ENCODE data around the gene ARFGEF2. TPM values are rescaled to one million over a fixed set of nuclear protein-coding genes. Genes with fewer than 3 reads are reported as not detected.
"Not testable (repeated sequence)": the region's sequence is repeated elsewhere in the genome, so short reads cannot be mapped to it uniquely, and the experiment has no call there.

Gene ARFGEF2
- total RNA-seq, 1 donor from 2014 or later, result 30.2 TPM

DNA sequence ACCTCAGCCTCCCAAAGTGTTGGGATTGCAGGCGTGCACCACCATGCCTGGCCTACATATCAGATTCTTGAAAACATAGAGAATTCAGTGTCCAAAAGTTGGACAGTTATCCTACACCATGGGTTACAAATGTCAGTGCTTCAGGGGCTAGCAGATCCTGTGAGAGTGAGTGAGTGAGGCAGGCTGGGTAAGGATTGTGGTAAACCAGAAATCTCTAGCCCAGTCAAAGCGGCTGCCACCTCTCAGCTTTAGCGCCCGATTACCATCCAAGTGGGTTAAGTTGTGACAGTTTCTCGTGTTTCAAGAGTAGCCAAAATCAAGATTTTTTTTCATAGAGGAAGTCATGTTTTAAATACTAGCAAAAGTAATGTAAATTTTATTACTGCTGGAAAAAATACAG, 102.7 kb downstream of the ARFGEF2 start:
- TF ChIP-seq, protein P1, sequence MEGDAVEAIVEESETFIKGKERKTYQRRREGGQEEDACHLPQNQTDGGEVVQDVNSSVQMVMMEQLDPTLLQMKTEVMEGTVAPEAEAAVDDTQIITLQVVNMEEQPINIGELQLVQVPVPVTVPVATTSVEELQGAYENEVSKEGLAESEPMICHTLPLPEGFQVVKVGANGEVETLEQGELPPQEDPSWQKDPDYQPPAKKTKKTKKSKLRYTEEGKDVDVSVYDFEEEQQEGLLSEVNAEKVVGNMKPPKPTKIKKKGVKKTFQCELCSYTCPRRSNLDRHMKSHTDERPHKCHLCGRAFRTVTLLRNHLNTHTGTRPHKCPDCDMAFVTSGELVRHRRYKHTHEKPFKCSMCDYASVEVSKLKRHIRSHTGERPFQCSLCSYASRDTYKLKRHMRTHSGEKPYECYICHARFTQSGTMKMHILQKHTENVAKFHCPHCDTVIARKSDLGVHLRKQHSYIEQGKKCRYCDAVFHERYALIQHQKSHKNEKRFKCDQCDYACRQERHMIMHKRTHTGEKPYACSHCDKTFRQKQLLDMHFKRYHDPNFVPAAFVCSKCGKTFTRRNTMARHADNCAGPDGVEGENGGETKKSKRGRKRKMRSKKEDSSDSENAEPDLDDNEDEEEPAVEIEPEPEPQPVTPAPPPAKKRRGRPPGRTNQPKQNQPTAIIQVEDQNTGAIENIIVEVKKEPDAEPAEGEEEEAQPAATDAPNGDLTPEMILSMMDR (IDR thresholded peaks at IDR 0.05; ENCODE audit: partially characterized antibody, unreplicated experiment), result no peak

DNA sequence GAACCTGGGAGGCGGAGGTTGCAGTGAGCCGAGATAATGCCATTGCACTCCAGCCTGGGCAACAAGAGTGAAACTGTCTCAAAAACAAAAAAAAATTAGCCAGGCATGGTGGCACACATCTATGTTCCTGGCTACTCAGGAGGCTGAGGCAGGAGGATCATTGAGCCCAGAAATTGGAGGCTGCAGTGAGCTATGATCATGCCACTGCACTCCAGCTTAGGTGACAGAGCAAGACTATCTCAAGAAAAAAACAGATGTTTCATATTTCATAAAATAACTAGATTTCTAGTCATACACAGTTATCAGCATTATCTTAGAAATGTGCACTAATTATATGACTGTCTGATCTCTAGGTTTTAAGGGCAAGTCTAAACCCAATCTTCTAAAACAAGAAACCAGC, 106.7 kb downstream of the ARFGEF2 start:
- H3K9me3 Mint-ChIP-seq (ENCODE audit: unreplicated experiment); H3K4me3 Mint-ChIP-seq (ENCODE audit: unreplicated experiment); DNase-seq; H3K36me3 Mint-ChIP-seq (ENCODE audit: unreplicated experiment); H3K4me1 Mint-ChIP-seq (ENCODE audit: low read depth, unreplicated experiment); H3K27ac Mint-ChIP-seq (ENCODE audit: unreplicated experiment); H3K27me3 Mint-ChIP-seq (ENCODE audit: unreplicated experiment): not testable (repeated sequence)

More for the DNA sequence above, 102.7 kb downstream of the ARFGEF2 start:
- Mint-ChIP-seq H3K4me1 (ENCODE audit: low read depth, unreplicated experiment) (no peaks in the 10 kb centered on the region), H3K27me3 (ENCODE audit: unreplicated experiment) (no peaks in the 10 kb centered on the region), H3K36me3 (ENCODE audit: unreplicated experiment) (no peaks in the 10 kb centered on the region), H3K4me3 (ENCODE audit: unreplicated experiment) (no peak overlapping the region), H3K27ac (ENCODE audit: unreplicated experiment) (no peak overlapping the region), H3K9me3 (ENCODE audit: unreplicated experiment) (peaks cover 2% of the 10 kb centered on the region)
- DNase-seq, result no peak

DNA sequence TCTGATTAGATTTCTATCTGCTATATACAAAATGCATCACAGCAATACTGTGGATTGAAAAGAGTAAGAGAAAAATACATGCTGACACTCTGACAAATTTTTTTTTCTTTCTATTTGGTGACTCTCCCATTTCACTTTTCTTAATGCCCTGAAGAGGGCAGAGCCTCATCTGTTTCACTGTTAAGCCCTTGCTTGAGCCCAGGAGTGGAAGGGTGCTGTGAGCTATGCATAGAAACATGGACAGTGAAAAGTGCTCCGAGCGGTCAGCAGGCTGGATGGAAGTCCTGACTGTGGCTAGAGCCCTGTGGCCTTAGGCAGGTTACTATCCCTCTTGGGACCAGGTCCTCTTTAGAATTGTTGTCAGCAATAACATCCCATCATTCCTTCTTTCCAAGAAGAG, 107.2 kb downstream of the ARFGEF2 start:
- Mint-ChIP-seq H3K27me3 (ENCODE audit: unreplicated experiment) (no peaks in the 10 kb centered on the region), H3K9me3 (ENCODE audit: unreplicated experiment) (peaks cover 2% of the 10 kb centered on the region), H3K4me3 (ENCODE audit: unreplicated experiment) (no peak overlapping the region), H3K4me1 (ENCODE audit: low read depth, unreplicated experiment) (no peaks in the 10 kb centered on the region), H3K36me3 (ENCODE audit: unreplicated experiment) (no peaks in the 10 kb centered on the region), H3K27ac (ENCODE audit: unreplicated experiment) (no peak overlapping the region)
- no peak for DNase-seq
- TF ChIP-seq, protein P1 (IDR thresholded peaks at IDR 0.05; ENCODE audit: partially characterized antibody, unreplicated experiment), result no peak

DNA sequence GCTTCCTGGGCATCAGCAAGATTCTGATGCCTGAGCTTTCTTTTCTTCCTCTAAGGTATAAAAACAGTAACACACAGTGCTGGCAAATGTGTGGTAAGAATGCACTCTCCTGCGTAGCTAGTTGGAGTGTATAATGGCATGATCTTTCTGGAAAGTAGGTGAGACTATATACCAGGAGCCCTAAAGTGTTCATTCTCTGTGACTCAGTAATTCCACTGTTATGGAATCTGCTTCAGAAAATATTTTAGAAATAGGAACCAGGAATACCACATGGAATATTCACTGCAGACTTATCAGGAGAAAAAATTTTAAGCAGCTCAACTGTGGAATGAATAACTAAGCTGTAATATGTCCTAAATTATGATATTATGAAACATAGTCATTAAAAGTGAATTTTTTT, 107.7 kb downstream of the ARFGEF2 start:
- Mint-ChIP-seq H3K4me1 (ENCODE audit: low read depth, unreplicated experiment) (no peaks in the 10 kb centered on the region), H3K4me3 (ENCODE audit: unreplicated experiment) (no peak overlapping the region), H3K9me3 (ENCODE audit: unreplicated experiment) (peaks cover 2% of the 10 kb centered on the region), H3K27me3 (ENCODE audit: unreplicated experiment) (no peaks in the 10 kb centered on the region), H3K27ac (ENCODE audit: unreplicated experiment) (no peak overlapping the region), H3K36me3 (ENCODE audit: unreplicated experiment) (no peaks in the 10 kb centered on the region)
- DNase-seq, result no peak
- TF ChIP-seq, protein P1 (IDR thresholded peaks at IDR 0.05; ENCODE audit: partially characterized antibody, unreplicated experiment), result no peak

GRCh38 chr20:49030954-49031619, 109.6 kb downstream of the ARFGEF2 start:
- TF ChIP-seq, protein P1 (IDR thresholded peaks at IDR 0.05; ENCODE audit: partially characterized antibody, unreplicated experiment), result no peak
- peaks cover 2% of the 10 kb centered on the region for H3K9me3 Mint-ChIP-seq (ENCODE audit: unreplicated experiment)
- H3K27me3 Mint-ChIP-seq (ENCODE audit: unreplicated experiment), result no peaks in the 10 kb centered on the region
- DNase-seq, result no peak
- H3K4me1 Mint-ChIP-seq (ENCODE audit: low read depth, unreplicated experiment), result no peaks in the 10 kb centered on the region
- no peak overlapping the region for H3K27ac Mint-ChIP-seq (ENCODE audit: unreplicated experiment)
- no peak overlapping the region for H3K4me3 Mint-ChIP-seq (ENCODE audit: unreplicated experiment)
- H3K36me3 Mint-ChIP-seq (ENCODE audit: unreplicated experiment), result no peaks in the 10 kb centered on the region

Data from glutamatergic neuron (in vitro differentiated cells).